Activated CD4-positive, CD25-positive, alpha-beta regulatory T cell treated with anti-CD3 and anti-CD28 coated beads, Interleukin-2, amount 50 U/mL, for 16 hours (primary cell): ENCODE measurements around the gene ADCY2.

Experiments used
- DNase-seq: peaks from one replicate; pipeline ENCODE4 v3.0.0-alpha.2; 2020; ENCODE audit warnings: low read depth, low spot score

The ADCY2 gene

DNA sequence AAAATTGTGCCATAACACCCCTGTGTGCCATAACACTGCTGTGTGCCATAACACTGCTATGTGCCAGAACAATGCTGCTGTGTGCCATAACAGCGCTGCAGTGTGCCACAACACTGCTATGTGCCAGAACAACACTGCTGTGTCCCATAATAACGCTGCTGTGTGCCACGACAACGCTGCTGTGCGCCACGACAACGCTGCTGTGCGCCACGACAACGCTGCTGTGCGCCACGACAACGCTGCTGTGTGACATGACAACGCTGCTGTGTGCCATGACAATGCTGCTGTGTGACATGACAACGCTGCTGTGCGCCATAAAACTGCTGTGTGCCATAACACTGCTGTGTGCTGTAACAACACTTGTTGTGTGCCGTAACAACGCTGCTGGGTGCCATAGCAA is 429.1 kb downstream of the ADCY2 start:
- DNase-seq, result no peak

DNA sequence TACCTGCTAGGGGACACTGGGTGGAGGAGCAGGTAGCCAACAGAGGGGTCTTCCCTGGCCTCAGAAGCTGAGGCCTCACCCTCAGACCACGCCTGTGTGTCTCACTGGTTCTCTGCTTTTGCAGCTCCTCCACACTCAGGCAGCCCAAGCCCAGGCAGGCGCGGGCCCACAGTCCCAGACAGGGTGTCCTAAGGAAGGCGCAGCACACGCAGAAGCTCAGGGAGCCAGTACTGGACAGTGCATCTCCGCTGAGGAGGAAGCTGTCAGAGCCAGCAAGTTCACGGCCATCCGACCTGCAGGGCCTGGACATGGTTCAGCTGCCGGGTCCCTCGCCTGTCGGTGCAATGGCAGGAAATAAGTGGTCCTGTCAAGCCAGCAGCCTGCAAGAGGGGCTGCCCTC is 429.7 kb downstream of the ADCY2 start:
- DNase-seq, result no peak

DNA sequence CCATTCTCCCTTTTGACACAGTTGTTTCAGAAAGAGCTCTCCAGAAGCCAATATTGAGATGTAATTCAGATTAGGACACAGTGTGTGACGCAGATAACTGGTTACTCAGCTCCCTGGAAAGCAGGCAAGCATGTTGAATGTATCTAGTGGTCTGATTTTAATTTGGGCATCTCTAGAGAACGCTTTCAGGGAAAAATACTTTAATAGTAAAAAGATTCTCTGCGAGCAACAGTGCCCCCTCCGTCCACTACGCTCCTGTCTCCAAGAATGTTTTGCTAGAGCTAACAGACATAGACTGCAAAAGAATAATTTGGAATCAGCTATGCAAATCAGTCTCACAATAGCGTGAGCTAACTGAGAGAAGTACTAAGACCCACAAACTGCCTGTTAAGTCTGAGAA is 431.7 kb downstream of the ADCY2 start:
- DNase-seq, result no peak

DNA sequence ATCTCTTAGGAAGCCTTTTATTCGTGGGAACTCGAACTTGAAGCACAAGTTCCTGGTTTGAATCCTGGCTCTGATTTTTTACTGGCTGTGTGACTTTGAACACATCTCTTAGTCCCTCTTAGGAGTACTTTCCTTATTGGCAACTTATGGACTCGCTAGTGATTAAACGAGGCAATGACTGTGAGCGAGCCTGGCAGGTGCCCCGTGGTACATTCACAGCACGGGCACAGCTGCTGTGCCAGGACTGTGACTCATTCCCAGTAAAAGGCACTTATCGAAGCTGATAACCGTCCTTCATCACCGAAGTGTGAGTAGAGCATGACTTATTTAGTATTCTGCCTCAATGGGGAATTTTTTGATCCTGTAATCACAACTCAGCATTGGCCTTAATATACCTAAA is 432.3 kb downstream of the ADCY2 start:
- no peak for DNase-seq

DNA sequence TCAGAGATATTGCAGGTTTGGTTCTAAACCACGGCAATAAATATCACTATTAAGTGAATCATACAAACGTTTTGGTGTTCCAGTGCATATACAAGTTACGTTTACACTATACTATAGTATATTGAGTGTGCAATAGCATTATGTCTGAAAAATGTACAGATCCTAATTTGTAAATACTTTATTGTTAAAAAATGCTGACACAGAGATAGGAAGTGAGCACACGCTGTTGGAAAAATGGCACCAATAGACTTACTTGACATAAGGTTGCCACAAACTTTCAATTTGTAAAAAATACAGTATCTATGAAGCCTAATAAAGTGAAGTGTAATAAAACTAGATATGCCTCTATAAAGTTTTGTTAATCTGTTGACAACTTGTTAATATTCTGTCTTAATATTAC is 439.0 kb downstream of the ADCY2 start:
- no peak for DNase-seq

DNA sequence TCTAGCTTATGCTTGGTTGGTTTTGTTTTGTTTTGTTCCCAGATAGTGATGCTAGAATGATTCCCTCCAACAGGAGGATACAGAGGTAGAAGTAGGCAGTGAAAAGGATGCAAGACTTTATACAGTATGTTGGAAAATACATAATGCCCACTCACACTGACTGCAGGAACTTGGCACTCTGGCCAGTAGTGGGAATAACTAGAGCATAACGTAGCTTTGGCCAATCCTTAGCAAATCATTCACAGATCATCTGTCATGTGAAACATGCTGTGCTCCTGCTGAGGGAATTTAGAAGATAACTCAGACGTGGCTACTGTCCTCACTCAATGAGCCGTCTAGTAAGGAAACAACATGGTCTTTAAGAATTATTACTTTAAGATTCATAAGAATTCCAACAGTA is 441.5 kb downstream of the ADCY2 start:
- DNase-seq, result no peak

DNA sequence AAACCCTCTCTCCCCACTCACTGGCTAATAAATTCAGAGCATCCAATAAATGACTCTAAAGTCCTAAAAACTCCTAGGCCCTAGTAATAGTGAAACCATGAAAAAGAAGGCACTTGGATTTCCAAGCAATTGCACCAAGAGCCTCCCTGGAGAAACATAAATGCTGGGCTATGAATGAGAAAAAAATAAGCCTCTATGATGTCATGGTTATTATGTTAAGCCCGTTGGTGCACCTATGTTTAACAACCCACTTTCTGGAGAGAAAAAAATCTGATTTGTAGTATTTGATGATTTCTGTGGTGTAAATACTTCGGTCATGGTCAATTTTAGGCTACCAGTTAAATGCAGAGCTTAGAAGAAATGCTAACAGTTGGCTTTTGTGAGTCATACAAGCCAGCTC is 446.6 kb downstream of the ADCY2 start:
- no peak for DNase-seq

DNA sequence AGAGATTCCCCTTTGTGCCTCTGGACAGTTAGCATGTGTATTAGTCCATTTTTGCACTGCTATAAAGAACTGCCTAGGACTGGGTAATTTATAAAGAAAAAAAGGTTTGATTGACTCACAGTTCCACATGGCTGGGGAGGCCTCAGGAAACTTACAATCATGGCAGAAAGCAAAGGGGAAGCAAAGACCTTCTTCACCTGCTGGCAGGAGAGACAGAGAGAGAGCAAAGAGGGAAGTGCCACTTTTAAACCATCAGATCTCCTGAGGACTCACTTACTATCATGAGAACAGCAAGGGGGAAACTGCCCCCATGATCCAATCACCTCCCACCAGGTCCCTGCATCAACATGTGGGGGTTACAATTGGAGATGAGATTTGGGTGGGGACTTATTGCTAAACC is 449.0 kb downstream of the ADCY2 start:
- DNase-seq, result no peak

DNA sequence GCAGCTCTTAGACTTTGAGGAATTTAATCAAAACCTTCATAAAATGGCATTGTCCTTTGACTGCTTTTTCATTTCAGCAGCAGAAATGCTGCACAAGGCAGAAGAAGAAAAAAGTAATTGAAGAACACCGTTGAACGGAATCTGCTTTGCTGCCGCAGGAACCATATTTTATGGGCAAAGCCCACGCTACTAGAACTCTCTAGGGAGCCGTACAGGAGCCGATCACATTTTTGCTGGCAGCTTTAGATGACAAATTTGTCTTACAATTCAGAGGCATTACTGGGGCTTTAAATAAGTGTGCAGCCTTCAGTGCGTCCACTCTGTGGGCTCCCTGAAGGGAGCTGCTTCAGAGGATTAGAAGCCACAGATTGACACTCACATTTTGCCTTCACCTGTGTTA is 449.6 kb downstream of the ADCY2 start:
- no peak for DNase-seq

DNA sequence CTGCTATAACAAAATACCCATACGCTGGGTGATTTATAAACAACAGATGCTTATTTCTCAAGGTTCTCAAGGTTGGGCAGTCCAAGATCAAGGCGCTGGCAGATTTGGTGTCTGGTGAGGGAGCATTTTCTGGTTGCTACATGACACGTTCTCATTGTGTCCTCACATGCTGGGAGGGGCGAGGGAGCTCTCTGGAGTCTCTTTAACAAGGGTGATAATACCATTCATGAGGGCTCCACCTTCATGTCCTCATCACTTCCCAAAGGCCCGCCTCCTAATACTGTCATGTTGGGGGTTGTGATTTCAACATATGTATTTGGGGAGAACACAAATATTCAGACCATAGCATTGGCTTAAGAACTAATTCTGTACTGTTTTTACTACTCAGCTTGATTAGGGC is 450.4 kb downstream of the ADCY2 start:
- DNase-seq, result no peak

DNA sequence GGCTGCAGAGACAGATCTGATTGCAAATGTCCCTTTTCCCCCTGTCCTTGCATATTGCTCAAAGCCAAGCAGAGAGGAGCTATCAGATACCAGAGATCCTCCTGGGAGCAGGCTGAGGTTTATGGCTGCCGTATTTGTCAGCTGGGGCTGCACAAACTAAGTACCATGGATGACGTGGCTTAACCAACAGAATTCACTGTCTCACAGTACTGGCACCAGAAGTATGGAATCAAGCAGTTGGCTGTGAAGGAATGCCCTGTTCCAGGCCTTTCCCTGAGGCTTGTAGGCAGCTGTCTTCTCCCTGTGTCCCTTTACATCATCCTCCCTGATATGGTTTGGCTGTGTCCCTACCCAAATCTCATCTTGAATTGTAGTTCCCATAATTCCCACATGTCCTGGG is 452.4 kb downstream of the ADCY2 start:
- DNase-seq, result no peak

DNA sequence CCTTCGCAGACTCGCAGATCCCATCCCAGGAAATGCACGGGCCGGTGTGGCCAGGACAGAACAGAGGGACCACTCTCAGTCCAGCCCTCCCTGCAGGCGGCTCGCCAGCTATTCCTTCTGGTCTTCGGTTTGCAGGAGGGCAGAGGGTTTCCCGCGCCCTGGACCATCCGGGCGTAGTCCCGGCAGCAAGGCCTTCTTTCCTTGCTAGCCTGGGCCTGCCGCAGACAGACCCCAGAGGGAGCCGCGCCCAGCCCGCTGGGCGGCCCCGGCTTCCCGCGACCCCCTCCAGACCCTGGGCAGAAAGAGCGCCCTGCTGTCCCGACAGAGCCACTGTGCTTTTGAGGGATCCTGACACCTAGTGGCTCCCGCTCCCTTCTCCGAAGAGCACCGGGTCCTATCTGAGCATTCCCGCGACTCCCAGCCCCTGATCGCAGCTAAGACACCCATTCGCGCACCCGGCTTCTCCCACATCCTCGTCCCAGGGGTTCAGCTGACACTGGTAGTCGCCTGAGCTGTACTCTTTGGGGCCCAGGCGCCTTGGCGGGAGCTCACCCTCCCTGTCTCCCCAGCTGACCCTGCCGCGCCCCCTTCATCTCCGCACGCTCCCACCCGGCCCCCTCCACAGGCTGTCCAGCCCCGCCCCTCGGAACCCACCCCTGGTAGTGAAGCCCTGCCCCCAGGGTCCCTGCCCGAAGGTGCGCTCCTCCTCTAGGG is 453.9 kb downstream of the ADCY2 start:
- DNase-seq, result no peak

DNA sequence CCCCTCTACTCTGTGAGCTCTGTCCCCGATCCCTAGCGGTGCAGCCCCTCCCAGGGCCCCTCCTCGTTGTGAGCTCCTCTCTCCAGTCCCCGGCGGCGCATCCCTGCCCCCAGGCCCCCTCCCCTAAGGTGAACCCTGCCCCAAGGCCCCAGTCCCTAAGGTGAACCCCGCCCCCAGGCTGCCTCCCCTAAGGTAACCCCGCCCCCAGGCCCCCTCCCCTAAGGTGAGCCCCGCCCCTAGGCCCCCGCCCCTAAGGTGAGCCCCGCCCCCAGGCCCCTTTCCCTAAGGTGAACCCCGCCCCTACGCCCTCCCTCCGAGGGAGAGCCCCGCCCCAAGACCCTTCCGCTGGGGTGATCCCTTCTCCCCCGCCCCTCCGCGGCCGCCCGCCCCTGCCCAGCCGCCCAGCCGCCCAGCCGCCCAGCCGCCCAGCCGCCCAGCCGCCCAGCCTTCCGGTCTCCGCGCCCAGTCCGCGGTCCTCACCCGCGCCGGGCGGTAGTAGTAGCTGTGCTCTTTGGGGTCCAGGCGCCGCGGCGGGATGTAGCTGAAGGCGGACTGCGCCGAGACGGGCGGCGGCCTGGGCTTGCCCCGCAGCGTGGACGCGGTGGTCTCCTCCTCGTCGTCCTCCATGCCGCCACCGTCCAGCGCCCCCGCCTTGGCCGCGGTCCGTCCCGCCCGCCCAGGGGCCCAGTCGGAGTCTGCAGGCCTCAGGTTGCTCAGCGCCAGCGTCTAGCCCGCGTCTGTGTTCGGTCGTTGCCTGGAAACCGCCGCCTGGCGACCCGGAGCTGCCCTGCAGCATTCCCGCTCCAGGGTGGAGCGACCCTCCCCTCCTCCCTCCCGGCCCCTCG is 454.7 kb downstream of the ADCY2 start, which contains the start of gene CFAP90:
TSS of gene CFAP90 (minus strand) at position 739 of the 845 bp plus-strand sequence. CDS start at position 627, 112 bp downstream.
- DNase-seq, result no peak

DNA sequence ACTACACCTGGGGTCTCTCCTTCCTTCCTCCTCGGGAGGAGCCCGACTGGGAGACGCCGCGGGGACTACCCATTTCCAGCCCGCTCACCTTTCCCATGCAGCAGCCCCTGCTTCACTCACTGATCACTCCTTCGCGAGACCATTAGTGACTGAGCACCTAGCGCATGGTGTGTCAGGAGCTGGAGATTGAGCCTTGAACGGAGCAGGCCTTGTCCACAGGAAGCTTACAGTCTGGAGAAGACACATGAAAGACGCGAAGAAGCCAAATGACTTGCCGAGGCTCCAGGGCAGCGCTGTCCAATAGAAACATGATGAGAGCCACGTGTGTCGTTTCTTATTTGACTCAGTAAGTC is 455.3 kb downstream of the ADCY2 start:
- no peak for DNase-seq

DNA sequence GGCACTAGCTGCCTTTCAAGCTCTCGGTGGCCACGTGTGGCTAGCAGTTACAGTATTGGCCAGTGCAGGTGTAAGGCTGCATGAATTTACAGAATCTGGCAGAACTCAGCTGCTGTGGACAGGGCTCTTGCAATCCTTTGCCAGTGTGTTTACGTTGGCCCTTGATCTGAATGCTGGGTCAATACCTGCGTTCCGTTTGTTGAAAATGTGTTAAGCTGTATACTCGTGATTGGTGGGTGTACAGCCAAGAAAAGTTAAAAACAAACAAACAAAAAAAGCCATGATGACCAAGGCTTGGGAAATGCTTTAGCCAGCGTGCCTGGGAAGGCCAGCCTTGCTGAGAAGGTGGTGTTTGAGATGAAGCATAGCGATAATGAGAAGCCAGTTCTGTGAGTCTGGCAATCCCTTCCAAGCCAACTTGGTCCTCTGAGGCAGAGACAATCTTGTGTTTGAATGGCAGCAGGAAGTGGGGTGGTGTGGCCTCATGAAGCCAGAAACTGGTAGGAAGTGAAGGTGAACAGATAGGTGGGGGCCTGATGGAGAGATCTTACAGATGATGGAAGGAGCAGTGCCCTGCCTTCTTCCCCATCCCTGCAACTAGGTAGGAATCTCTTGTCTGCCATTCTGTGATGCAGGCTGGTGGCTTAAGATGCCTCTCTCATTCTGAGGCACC is 455.8 kb downstream of the ADCY2 start:
- no peak for DNase-seq

DNA sequence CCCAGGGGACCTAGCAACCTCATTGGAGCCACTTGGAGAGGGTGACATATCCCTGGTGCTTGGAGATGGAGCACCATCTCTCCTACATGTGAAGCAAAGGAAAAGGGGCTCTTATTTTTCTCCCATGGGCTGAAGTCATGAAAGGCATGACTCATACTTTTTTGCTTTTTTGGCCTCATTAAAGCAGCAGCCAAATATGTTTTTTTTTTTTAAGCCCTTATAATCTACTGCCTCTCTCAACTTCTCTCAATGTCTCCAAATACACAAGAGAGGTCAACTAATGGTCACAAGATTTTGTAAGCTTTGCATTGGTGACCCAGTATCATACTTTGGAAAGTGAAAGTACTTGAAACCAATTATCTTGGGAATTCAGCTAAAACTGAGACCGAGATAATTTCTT is 456.6 kb downstream of the ADCY2 start:
- no peak for DNase-seq

DNA sequence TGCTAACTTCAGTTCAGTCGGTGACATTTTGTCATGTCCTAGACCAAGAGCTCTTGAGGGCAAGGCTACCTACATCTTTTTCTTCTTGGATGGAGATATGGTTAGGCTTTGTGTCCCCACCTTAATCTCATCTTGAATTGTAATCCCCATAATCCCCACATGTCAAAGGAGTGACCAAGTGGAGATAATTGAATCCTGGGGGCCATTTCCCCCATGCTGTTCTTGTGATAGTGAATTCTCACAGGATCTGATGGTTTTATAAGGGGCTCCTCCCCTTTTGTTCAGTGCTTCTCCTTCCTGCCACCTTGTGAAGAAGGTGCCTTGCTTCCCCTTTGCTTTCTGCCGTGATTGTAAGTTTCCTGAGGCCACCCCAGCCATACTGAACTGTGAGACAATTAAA is 457.1 kb downstream of the ADCY2 start:
- no peak for DNase-seq

DNA sequence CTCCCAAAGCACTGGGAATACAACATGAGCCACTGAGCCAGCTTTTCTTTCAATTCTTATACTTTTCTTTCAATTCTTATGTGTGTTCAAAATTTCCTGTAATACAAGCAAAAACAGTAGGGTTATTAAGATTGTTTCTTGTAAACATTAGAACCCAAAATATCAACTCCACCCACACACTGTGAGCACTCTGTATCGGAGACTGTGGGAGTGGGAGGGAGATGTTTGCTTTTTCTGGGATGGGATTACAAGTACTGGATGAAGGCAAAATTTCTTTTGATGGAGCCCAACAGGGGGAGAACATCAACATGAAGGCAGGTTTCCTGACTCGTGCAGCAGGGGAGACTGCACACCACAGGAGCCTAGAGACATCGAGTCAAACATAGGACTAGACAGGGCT is 459.7 kb downstream of the ADCY2 start:
- DNase-seq, result no peak

DNA sequence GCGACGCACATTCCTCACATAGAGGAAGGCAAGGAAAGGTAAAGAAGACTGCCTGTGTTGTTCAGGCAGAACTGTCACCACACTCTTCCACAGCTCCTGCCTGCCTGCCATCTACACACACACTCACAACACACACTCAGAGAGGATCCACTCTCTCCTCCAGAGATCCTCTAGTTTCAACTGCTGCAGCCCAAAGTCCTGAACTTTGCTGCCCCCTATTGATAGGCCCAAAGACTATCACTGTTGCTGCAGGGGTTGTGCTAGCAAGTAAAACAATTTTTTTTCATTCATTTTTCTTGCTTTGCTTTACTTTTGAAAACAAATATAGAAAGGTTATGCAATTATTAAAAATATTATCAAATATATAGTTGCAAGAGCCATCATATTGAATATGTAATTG is 460.9 kb downstream of the ADCY2 start:
- no peak for DNase-seq

DNA sequence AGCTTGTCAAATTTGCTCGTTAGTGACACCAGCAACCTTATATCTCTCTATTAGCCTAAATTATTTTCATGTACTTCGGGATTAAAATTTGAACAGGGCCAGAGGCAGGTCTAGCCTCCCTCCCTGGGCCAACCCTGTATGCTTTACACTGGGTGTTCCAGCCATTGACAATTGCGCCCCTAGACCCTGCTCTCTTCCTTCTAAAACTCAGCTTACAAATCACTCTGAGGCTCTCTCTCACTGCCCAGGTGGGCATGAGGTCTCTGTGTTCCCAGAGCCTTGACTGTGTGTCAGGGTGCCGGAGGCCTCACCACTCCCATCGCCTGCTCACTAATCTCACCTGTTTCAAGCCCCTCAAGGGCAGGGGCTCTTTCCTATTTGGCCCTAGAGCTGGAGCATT is 461.4 kb downstream of the ADCY2 start:
- DNase-seq, result no peak

DNA sequence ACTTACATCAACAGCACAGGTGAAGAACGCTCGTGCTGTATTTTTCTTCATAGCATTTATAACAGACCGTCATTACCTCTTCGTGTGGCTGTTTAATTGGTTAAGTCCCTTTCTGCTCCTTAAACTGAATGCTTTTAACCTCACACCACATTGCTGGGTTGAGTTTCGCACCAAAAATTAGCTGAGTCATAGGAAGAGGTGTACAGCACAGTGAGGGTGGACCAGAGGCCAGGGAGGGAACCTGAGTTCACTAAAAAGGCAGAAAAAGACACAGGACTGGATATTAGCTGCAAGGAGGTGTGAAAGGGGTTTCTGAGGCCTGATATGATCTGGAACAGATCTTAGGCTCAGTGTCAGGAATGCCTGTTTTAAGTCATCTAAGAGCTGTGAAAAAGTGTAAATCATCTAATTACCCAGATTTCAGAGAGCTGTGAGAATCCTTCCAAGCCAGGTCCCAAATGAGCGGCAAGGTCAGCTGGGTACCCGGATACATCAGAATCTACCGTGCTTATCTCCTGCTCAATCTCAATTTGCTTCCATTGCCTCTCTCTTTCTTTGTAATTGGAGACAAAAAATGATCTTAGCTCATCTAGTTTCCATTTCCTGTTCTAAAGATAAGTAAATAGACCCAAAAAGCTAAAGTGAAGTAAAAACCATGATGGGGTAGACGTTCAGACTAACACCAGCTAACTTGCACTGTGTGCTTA is 462.1 kb downstream of the ADCY2 start:
- DNase-seq, result no peak

DNA sequence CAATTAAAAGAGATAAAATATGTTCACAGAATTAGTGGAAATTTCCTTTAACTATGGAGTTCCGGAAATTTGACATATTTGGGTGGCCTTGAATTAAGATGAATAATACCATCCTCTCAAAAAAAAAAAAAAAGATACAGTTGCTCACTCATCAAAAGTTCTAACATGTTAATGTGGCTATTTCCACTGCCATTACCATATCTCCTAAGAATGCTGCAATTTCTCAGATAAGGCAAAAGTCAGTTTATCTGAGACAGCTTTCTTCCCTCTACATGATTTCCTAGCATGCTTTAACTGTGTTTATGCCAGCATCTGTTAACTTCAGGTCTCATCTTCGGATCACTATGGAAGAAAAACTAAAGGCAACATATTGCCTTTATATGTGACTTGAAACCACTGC is 470.3 kb downstream of the ADCY2 start:
- no peak for DNase-seq
